ENCODE measurements around the gene PLEKHF1. TPM values are rescaled to one million over a fixed set of nuclear protein-coding genes. Genes with fewer than 3 reads are reported as not detected.

Gene PLEKHF1
- total RNA-seq, 1 donor from 2014 or later: 17.3 TPM

DNA sequence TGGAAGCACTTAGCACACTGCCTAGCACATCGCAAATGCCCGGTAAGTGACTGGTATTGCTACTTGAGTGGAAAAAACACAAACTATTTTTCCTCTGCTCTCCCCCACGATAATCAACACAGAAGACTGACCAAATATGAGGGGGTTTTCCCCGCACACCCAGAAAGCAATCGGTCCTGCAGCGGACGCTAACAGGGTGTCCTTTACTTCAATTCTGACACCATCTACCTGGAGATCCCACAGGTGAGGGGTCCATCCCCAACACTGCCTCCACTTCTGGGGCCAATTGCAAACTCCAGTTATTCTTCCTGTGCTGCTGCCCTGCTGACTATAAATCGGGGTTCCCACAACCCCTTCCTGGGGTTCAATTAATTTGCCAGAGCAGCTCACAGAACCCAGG is 26.2 kb upstream of the PLEKHF1 start:
- H3K36me3 ChIP-seq: no peaks in the 10 kb centered on the region
- H3K4me1 ChIP-seq: no peaks in the 10 kb centered on the region
- TF ChIP-seq, protein P1, sequence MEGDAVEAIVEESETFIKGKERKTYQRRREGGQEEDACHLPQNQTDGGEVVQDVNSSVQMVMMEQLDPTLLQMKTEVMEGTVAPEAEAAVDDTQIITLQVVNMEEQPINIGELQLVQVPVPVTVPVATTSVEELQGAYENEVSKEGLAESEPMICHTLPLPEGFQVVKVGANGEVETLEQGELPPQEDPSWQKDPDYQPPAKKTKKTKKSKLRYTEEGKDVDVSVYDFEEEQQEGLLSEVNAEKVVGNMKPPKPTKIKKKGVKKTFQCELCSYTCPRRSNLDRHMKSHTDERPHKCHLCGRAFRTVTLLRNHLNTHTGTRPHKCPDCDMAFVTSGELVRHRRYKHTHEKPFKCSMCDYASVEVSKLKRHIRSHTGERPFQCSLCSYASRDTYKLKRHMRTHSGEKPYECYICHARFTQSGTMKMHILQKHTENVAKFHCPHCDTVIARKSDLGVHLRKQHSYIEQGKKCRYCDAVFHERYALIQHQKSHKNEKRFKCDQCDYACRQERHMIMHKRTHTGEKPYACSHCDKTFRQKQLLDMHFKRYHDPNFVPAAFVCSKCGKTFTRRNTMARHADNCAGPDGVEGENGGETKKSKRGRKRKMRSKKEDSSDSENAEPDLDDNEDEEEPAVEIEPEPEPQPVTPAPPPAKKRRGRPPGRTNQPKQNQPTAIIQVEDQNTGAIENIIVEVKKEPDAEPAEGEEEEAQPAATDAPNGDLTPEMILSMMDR (IDR thresholded peaks at IDR 0.05): no peak
- H3K9me3 ChIP-seq: no peaks in the 10 kb centered on the region
- intact Hi-C loops (cut with DNase I): no loop called here
- no peak overlapping the region for H3K27ac ChIP-seq
- H3K27me3 ChIP-seq: no peaks in the 10 kb centered on the region
- no peak for DNase-seq
- no peak overlapping the region for H3K4me3 ChIP-seq
- ATAC-seq: no peak

DNA sequence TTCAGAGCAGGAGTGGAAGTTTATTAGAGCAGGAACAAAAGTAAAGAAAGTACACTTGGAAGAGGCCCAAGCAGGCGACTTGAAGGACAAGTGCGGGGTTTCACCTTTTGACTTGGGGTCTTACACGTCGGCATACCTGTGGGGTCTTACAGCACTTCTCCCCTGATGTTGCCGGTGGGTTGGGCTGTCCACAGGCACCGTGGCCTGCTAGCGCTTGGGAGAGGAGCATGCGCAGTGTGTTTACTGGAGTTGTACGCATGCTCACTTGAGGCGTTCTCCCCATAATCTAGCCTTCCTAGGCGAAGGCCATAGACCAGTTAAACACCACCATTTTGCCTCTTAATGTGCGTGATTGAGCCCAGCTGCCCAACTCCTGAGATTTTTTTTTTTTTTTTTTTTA is 25.0 kb upstream of the PLEKHF1 start:
- ATAC-seq: no peak
- Histone ChIP-seq H3K4me3 (no peak overlapping the region), H3K9me3 (no peaks in the 10 kb centered on the region), H3K27ac (no peak overlapping the region), H3K27me3 (no peaks in the 10 kb centered on the region), H3K36me3 (no peaks in the 10 kb centered on the region), H3K4me1 (peaks cover 1% of the 10 kb centered on the region)
- TF ChIP-seq, protein P1 (IDR thresholded peaks at IDR 0.05): no peak
- intact Hi-C loops (cut with DNase I): no loop called here
- peak; percentile 34 for DNase-seq

DNA sequence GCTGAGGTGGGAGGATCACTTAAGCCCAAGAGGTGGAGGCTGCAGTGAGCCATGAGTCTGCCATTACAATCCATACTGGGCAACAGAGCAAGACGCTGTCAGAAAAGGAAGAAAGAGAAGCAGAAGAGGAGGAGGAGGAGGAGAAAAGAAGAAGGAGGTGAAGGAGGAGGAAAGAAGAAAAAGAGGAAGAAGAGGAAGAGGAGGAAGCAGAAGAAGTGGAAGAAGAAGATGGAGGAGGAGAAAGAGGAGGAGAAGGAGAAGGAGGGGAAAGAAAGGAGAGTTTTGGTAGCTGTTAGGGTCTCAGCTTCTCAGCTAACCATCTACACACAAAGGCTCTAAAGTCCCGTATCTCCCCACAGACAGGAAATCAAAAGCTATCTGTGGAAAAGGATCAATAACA is 23.7 kb upstream of the PLEKHF1 start:
- intact Hi-C loops (cut with DNase I): no loop called here
- H3K27me3 ChIP-seq: no peaks in the 10 kb centered on the region
- H3K4me3 ChIP-seq: no peak overlapping the region
- DNase-seq (no peak), ATAC-seq (no peak)
- peaks cover 12% of the 10 kb centered on the region for H3K4me1 ChIP-seq
- TF ChIP-seq, protein P1 (IDR thresholded peaks at IDR 0.05): no peak
- H3K27ac ChIP-seq: no peak overlapping the region
- no peaks in the 10 kb centered on the region for H3K9me3 ChIP-seq
- H3K36me3 ChIP-seq: no peaks in the 10 kb centered on the region

- Histone ChIP-seq H3K4me1 (peaks cover 12% of the 10 kb centered on the region), H3K27ac (no peak overlapping the region), H3K9me3 (no peaks in the 10 kb centered on the region), H3K27me3 (no peaks in the 10 kb centered on the region), H3K36me3 (no peaks in the 10 kb centered on the region), H3K4me3 (no peak overlapping the region)
- ATAC-seq (no peak), DNase-seq (no peak)
- intact Hi-C loops (cut with DNase I): no loop called here
- TF ChIP-seq, protein P1 (IDR thresholded peaks at IDR 0.05): no peak
Observed at GRCh38 chr19:29643361-29643935, 21.8 kb upstream of the PLEKHF1 start.

GRCh38 chr19:29644210-29644609 is 21.1 kb upstream of the PLEKHF1 start:
- no peak overlapping the region for H3K27ac ChIP-seq
- H3K9me3 ChIP-seq: no peaks in the 10 kb centered on the region
- no peaks in the 10 kb centered on the region for H3K36me3 ChIP-seq
- intact Hi-C loops (cut with DNase I): no loop called here
- TF ChIP-seq, protein P1 (IDR thresholded peaks at IDR 0.05): no peak
- no peak for ATAC-seq
- no peaks in the 10 kb centered on the region for H3K27me3 ChIP-seq
- no peak for DNase-seq
- no peak overlapping the region for H3K4me3 ChIP-seq
- peaks cover 12% of the 10 kb centered on the region for H3K4me1 ChIP-seq

DNA sequence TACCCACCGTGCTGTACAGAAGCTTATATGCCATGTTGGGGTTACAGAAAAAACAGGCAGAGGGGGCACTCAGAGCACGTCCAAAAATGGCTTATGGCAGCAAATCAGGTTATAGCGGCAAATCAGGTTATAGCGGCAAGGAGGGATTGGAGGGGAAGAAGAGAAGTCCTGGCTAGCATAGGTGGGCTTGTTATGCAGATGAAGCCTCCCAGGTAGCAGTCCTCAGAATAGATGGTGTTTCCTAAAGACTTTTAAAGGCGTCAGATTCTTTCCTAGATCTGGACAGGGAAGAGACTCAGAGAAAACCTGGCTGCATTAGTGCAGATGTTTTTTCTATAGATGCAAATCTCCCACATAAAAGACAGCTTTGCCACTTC is 19.8 kb upstream of the PLEKHF1 start:
- DNase-seq: no peak
- peaks cover 12% of the 10 kb centered on the region for H3K4me1 ChIP-seq
- intact Hi-C loops (cut with DNase I): no loop called here
- H3K36me3 ChIP-seq: no peaks in the 10 kb centered on the region
- H3K27ac ChIP-seq: no peak overlapping the region
- no peak overlapping the region for H3K4me3 ChIP-seq
- ATAC-seq: no peak
- no peaks in the 10 kb centered on the region for H3K27me3 ChIP-seq
- no peaks in the 10 kb centered on the region for H3K9me3 ChIP-seq
- TF ChIP-seq, protein P1 (IDR thresholded peaks at IDR 0.05): no peak

Data from upper lobe of right lung (tissue), 1 donor.